GM18867 (cell line): Measurements from ENCODE around the gene PHOX2B.
"Not testable (repeated sequence)": the region's sequence is repeated elsewhere in the genome, so short reads cannot be mapped to it uniquely, and the experiment has no call there.

Experiments used
- ATAC-seq: cut with Tn5 transposase; IDR thresholded peaks from one replicate; pipeline ENCODE4 v1.9.1; 2021; ENCODE audit warnings: mild to moderate bottlenecking, moderate library complexity; ENCODE audit not compliant: unreplicated experiment

Gene PHOX2B

GRCh38 chr4:41714364-41715000 lies 34.0 kb downstream of the PHOX2B start:
- no peak for ATAC-seq

DNA sequence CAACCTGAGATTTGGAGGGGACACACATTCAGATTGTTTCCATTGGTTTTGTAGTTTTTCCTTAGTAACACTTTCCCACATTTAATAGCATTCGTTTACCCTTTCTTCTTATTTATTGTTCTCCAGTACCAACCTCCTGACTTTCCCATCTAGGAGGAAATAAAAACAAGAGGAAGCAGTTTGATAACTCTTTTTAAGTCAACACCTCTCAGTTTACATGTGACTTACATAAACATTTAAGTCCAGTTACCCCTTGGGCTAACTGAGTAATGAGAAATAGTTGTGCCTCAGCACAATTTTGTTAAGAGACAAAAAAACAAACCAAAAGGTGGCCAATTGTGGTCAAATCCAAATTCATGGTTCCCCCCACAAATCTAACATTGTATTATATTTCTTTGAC lies 34.8 kb downstream of the PHOX2B start:
- ATAC-seq = no peak

DNA sequence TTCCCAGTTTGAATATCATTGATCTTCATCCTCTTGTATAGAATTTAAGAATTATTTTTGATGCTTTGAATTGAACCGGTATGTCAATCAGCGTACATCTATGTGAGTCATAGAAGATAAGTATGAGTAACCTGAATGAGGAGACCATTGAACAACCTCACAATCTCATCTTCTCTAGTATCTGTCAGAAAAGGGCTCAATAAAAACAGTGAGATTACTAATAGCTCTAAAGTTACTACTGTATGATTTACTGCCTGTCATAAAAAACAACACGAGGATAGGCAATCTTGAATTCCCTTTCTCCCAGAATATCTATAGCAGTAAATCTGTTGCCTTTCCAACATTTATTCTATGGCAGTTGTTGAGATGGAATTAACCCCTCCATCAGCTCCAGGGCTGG lies 36.1 kb downstream of the PHOX2B start:
- ATAC-seq = no peak

DNA sequence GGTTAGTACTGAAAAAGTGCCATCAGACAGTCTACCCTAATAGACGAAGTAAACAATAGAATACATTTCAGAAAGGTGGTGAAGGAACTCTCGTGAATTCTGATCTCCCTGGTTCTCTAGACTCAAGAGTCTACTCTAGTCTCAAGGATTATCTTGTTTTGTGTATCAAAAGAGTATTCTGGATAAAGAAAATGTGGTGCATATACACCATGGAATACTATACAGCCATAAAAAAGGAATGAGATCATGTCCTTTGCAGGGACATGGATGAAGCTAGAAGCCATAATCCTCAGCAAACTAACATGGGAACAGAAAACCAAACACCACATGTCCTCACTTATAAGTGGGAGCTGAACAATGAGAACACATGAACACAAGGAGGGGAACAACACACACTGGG lies 36.9 kb downstream of the PHOX2B start:
- not testable (repeated sequence) for ATAC-seq

GRCh38 chr4:41709844-41710481 lies 38.6 kb downstream of the PHOX2B start:
- ATAC-seq = peak; percentile 52

DNA sequence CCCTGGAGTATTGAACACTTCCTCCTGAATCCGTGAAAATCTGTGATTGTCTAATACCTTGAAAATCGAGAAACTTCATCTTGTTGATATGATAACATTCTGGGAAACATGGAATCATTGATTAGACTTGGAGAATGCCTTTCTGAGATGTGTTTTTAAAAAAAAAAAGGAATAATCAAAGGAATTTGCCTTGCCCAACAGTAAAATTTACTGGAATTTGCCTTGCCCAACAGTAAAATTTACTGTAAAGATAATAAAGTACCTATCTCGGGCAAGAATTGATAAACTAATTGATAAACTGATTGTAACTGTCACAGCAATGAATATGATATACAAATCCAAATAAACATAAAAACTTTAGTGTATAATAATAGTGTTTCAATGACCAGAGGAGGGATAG lies 44.7 kb downstream of the PHOX2B start:
- ATAC-seq = no peak

GRCh38 chr4:41702770-41703169 lies 45.8 kb downstream of the PHOX2B start:
- ATAC-seq = no peak

- ATAC-seq = no peak
Measured at GRCh38 chr4:41701983-41702382, 46.5 kb downstream of the PHOX2B start.

- ATAC-seq = no peak
Measured at GRCh38 chr4:41696763-41697162, 51.8 kb downstream of the PHOX2B start.

GRCh38 chr4:41696131-41696530 lies 52.4 kb downstream of the PHOX2B start:
- ATAC-seq = no peak
